Upper lobe of left lung (tissue), 4 donors: ENCODE results near the gene RPL27A.

Experiments used
- CTCF ChIP-seq, 6 experiments: fragments of 450-650 bp in 4 of 6; fragments of 200-600 bp in 2 of 6; sonication (generic) in 2 of 6; IDR thresholded peaks; one replicate each; pipeline ENCODE4 v1.5.1; 2016 to 2019; ENCODE audit warnings: antibody characterized with exemption in 6 of 6
- POLR2AphosphoS5 ChIP-seq, 2 donors: sonication (generic); formaldehyde crosslinking; IDR thresholded peaks; one replicate each; pipeline ENCODE4 v1.5.1; 2017; ENCODE audit warnings: antibody characterized with exemption in 2 of 2

DNA sequence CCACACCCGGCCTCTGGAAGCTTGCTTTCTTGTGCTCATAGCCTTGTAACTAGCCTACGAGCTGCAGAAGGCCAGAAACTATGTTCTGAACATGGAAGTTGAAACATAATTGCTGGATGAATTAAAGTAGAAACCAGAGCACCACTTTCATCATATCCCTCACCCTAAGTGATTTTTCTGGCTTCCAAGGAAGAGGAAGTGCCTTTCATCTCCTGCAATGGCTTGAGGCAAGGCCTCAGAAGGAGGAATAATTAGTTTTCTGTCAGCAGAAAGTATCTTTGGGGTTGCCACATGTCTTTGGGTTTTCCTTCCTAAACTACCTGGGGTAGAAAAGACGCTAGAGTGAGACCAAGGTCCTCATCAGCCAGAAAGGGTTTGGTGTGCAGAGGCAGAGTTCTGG is 14.5 kb downstream of the RPL27A start:
- TF ChIP-seq POLR2AphosphoS5 (IDR thresholded peaks at IDR 0.05) (no peak), CTCF (IDR thresholded peaks at IDR 0.05) (no peak)
